Spinal cord (tissue), 10 donors: ENCODE measurements around the gene BTBD16. TPM values are rescaled to one million over a fixed set of nuclear protein-coding genes. Genes with fewer than 3 reads are reported as not detected.

Experiments used
- DNase-seq, 6 donors: peaks; one replicate each; pipeline versions ENCODE4 v3.0.0 to v3.0.0-alpha.2; 2013 to 2015; ENCODE audit warnings: low spot score in 6 of 6, low read depth in 4 of 6
- H3K27ac ChIP-seq: one replicate; pipeline ENCODE4 v1.5.1; 2013; ENCODE audit warnings: low read depth, low read length, control low read depth
- H3K27me3 ChIP-seq: one replicate; pipeline ENCODE4 v1.6.1; 2013; ENCODE audit warnings: low read length; ENCODE audit not compliant: control insufficient read depth, insufficient read depth
- H3K36me3 ChIP-seq: one replicate; pipeline ENCODE4 v1.6.1; 2013; ENCODE audit warnings: low read length; ENCODE audit not compliant: control insufficient read depth, insufficient read depth
- H3K4me1 ChIP-seq: one replicate; pipeline ENCODE4 v1.6.1; 2013; ENCODE audit warnings: low read length; ENCODE audit not compliant: control insufficient read depth, insufficient read depth
- H3K4me3 ChIP-seq: one replicate; pipeline ENCODE4 v1.5.1; 2013; ENCODE audit warnings: low read depth, low read length, control low read depth
- H3K9me3 ChIP-seq: one replicate; pipeline ENCODE4 v1.6.1; 2013; ENCODE audit warnings: low read length; ENCODE audit not compliant: control insufficient read depth, insufficient read depth
- whole genome bisulfite sequencing: methylation state at CpG from one replicate; pipeline ENCODE4 v1.1.5; 2013; ENCODE audit warnings: missing lambda C conversion rate; ENCODE audit not compliant: insufficient coverage; 5-methylcytosine and 5-hydroxymethylcytosine counted together
- long read RNA-seq, 4 donors: transcript quantifications; one replicate each; lab custom pipeline, GENCODE V29; 2026
- polyA plus RNA-seq, 2 donors: library from polyadenylated mRNA; unstranded; fragments of 120-200 nt; gene quantifications; one replicate each; pipeline ENCODE4 v1.2.1, GENCODE V29; 2013; ENCODE audit not compliant: insufficient read length in 2 of 2
- total RNA-seq, 2 donors: library from RNA; depleted of rRNA in 1 of 2; stranded (reverse); fragments of 120-200 nt in 1 of 2; fragments of >200 nt in 1 of 2; gene quantifications; one replicate each; pipeline versions ENCODE4 v1.2.3 to v1.2.4, GENCODE V29; 2013 to 2014
- donor health status: healthy.

Gene BTBD16
- total RNA-seq (under 1 TPM; 0.59 to 0.99 TPM), polyA plus RNA-seq (1 to 10 TPM; 1.8 to 2.5 TPM)
- long read RNA-seq, donor 1, result 0 reads
- long read RNA-seq, donor 2, result 0 reads
- long read RNA-seq, donor 3, result 0 reads
- long read RNA-seq, donor 4, result 0 reads

DNA sequence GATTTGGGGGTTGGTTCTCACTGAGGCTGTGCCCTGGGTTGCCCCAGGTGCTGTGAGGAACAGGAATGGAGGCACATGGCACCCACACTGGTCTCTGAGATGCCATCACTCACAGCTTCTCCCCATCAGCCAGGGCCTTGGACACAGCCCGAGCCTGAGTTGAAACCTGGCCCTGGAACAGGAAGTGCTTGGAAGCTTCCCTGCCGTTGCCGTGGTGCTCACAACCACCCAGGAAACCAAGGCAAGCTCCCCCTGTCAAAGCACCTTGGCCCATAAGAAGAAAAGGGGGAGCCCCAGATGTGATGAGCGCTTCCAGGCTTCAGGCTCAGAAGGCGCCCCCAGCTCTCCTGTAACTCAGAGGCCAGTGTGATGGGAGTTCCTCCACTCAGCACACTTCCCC lies at the start of gene BTBD16:
Gene BTBD16 (plus strand): TSS at position 221 of the 400 bp plus-strand sequence. CDS start 3,786 bp downstream, outside the sequence.
- WGBS, result 75% methylated on average over 2 of the region's 5 CpGs
- Histone ChIP-seq H3K27ac (no peak within 1 kb of the TSS), H3K4me3 (no peak within 1 kb of the TSS), H3K9me3 (no peaks in the 10 kb centered on the region), H3K27me3 (no peaks in the 10 kb centered on the region), H3K36me3 (peaks cover 33% of the 10 kb centered on the region), H3K4me1 (no peaks in the 10 kb centered on the region)
- peak in 1 of 6 donors; percentile 33 for DNase-seq

DNA sequence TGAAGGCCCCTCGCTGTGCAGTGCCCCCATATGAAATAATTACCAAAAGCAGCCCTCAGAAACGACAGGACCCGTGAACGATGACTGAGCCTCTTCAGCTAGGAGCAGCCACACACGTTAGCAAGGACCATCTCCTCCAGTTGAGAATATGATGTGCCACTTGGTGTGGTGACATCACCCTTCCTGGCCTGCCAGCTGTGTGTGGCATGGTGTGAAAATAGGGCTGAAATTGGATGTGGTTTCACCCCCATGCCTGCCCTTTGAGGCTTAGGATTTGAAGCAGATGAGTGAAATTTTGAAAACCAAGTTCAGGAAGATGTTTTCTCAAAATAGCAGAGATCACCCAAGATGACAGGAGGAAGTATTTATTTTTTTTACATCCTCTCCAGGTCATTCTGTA lies 49.1 kb upstream of the BTBD16 start:
- no peak overlapping the region for H3K27ac ChIP-seq

DNA sequence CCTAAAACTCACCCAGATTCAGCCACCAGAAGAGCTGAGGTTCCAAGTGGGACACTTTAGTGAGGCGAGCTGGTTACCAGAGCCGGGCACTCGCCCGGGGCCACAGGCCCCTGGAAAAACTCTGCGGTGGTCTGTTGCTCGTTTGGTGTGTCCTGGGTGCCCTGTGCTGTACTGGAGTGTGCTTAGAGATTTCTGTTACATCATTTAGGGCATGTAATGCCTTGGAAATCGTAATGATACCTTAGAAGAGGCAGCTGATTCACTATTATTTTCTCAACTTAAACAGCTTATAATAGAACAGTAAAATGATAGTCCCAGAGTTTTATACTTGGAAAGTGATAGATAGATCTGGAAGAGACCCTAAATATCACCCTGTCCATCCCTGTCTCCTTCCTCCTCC lies 48.5 kb upstream of the BTBD16 start:
- 93% methylated on average over 5 of the region's 7 CpGs for WGBS
- H3K27me3 ChIP-seq, result no peaks in the 10 kb centered on the region
- no peak overlapping the region for H3K27ac ChIP-seq
- no peaks in the 10 kb centered on the region for H3K9me3 ChIP-seq
- peaks cover 73% of the 10 kb centered on the region for H3K36me3 ChIP-seq
- no peaks in the 10 kb centered on the region for H3K4me1 ChIP-seq
- no peak for DNase-seq
- H3K4me3 ChIP-seq, result no peak overlapping the region

More for the DNA sequence above, 49.1 kb upstream of the BTBD16 start:
- H3K4me3 ChIP-seq, result no peak overlapping the region
- WGBS, result 52% methylated on average over 5 of the region's 5 CpGs
- no peaks in the 10 kb centered on the region for H3K27me3 ChIP-seq
- no peak for DNase-seq
- no peaks in the 10 kb centered on the region for H3K9me3 ChIP-seq
- no peaks in the 10 kb centered on the region for H3K4me1 ChIP-seq
- H3K36me3 ChIP-seq, result peaks cover 73% of the 10 kb centered on the region

DNA sequence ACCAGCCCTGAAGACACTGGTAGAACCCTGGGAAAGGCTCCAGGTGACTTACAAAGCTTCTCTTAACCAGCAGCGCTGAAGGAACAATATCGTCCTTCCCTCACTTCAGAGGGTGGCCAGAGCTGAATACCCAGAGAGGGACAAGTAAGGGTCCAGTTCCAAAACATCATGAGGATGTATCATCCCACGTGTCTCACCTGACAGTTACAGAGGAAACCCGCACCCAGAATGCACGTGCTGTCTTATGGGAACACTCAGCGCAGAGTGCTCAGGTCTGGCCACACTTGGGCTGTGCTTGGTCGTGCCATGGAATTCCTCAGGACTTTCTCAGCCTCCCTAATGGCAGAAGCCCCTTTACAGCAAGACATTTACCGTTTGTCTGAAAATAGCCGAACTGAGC lies 46.9 kb upstream of the BTBD16 start:
- Histone ChIP-seq H3K9me3 (no peaks in the 10 kb centered on the region), H3K27ac (no peak overlapping the region), H3K4me1 (no peaks in the 10 kb centered on the region), H3K4me3 (no peak overlapping the region), H3K27me3 (no peaks in the 10 kb centered on the region), H3K36me3 (peaks cover 71% of the 10 kb centered on the region)
- 92% methylated on average over 9 of the region's 9 CpGs for WGBS
- no peak for DNase-seq

DNA sequence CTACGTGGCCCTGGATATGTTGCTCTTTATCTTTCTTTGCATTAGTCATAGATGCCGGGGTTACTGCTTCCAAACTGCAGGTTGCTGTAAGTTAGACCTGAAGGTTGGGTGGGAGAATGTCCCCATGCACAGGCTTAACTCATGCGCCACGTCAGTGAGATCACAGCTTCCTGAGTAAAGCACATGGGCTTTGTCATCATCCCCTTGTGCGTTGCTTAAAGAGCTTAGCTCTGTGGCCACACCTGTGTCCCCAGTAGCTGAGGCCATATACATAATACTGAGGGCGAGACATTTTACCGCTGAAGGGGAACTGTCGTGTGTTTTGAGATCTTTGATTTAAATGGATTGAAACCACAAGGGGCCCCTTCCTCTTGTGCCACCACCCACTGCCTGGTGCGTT lies 45.8 kb upstream of the BTBD16 start:
- peaks cover 73% of the 10 kb centered on the region for H3K36me3 ChIP-seq
- WGBS, result 88% methylated on average over 9 of the region's 9 CpGs

DNA sequence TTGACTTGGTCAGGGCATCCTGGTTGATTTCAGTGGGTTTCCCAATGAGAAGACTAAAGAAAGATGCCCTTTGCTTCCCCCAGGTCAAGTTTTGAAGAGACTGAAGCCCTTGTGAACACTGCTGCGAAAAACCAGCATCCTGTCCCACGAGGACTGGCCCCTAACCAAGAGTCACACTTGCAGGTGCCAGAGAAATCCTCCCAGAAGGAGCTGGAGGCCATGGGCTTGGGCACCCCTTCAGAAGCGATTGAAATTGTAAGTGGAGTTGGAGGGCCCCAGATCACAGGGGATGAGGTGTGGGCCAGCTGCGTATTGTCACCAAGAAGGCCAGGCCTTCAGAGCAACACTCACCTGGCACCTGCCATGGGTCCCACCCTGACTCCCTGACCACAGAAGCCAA lies 43.3 kb upstream of the BTBD16 start:
- Histone ChIP-seq H3K4me3 (no peak overlapping the region), H3K9me3 (no peaks in the 10 kb centered on the region), H3K27me3 (no peaks in the 10 kb centered on the region), H3K36me3 (peaks cover 70% of the 10 kb centered on the region), H3K27ac (no peak overlapping the region), H3K4me1 (peaks cover 3% of the 10 kb centered on the region)
- DNase-seq, result no peak
- WGBS, result 87% methylated on average over 3 of the region's 4 CpGs

More for the DNA sequence above, 45.8 kb upstream of the BTBD16 start:
- Histone ChIP-seq H3K27ac (no peak overlapping the region), H3K27me3 (no peaks in the 10 kb centered on the region), H3K9me3 (no peaks in the 10 kb centered on the region), H3K4me3 (no peak overlapping the region), H3K4me1 (no peaks in the 10 kb centered on the region)
- no peak for DNase-seq

DNA sequence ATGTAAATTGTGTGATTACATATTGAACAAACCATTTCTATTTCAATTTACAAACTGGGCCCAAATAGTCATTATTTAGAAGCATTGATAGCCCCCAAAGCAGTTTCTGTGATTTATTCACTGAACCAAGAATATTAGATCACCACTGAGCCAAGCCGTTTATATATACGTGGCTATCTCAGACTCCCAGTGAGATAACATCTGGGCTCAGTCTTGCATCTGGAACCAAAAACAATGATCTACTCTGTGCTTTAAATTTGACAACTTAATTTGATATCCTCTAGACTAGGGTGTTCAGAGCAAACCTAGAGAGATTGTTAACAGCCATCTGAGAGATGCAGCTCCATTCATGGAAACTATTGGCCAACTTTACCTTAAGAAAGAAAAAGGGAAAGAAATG lies 41.4 kb upstream of the BTBD16 start:
- Histone ChIP-seq H3K4me1 (peaks cover 13% of the 10 kb centered on the region), H3K27ac (no peak overlapping the region), H3K4me3 (no peak overlapping the region), H3K36me3 (peaks cover 70% of the 10 kb centered on the region), H3K9me3 (no peaks in the 10 kb centered on the region), H3K27me3 (no peaks in the 10 kb centered on the region)
- DNase-seq, result peak in 1 of 6 donors; percentile 44
- 33% methylated on average over 2 of the region's 2 CpGs for WGBS

DNA sequence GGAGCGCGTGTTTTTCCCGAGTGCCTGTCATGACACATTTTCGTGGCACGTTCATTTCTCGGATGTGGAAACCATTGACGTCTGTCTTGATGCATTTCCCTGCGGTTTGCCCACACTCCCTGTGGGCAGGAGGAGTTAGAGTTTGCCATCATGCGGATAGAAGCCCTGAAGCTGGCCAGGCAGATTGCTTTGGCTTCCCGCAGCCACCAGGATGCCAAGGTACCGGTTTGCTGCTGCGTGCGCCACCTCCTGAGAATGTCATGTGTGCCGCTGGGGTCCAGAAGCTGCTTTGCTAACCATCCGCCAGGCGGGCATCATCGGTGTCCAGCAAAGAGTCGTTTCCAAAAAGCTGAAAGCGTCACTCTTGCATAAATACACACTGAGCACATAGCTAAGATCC lies 40.9 kb upstream of the BTBD16 start:
- H3K36me3 ChIP-seq, result peaks cover 66% of the 10 kb centered on the region
- H3K4me1 ChIP-seq, result peaks cover 13% of the 10 kb centered on the region
- no peak for DNase-seq
- no peaks in the 10 kb centered on the region for H3K27me3 ChIP-seq
- H3K4me3 ChIP-seq, result no peak overlapping the region
- no peak overlapping the region for H3K27ac ChIP-seq
- 89% methylated on average over 18 of the region's 19 CpGs for WGBS
- no peaks in the 10 kb centered on the region for H3K9me3 ChIP-seq

DNA sequence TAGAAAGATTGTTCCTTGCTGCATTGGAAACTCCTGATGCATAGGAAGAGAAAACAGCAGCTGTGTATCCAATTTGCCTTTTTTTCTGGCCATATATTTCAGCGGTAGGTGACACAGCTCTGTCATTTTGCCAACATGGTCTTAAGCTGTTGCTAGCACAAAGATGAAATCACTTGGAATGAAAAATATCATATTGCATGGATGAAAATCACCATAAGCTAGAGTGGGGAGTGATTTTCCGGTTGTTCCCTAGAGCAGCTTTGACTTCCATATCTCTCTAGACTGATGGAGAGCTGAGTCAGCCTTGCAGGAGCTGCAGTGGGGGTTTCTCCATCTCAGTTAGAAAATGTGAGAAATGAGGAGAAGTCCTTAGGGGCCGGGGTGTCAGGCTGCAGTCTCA lies 38.3 kb upstream of the BTBD16 start:
- no peak overlapping the region for H3K27ac ChIP-seq
- no peak overlapping the region for H3K4me3 ChIP-seq
- peaks cover 54% of the 10 kb centered on the region for H3K36me3 ChIP-seq
- peaks cover 13% of the 10 kb centered on the region for H3K4me1 ChIP-seq
- no peaks in the 10 kb centered on the region for H3K27me3 ChIP-seq
- peak in 2 of 6 donors; percentile 55 to 68 for DNase-seq
- WGBS, result 80% methylated on average over 1 of the region's 3 CpGs
- H3K9me3 ChIP-seq, result no peaks in the 10 kb centered on the region

DNA sequence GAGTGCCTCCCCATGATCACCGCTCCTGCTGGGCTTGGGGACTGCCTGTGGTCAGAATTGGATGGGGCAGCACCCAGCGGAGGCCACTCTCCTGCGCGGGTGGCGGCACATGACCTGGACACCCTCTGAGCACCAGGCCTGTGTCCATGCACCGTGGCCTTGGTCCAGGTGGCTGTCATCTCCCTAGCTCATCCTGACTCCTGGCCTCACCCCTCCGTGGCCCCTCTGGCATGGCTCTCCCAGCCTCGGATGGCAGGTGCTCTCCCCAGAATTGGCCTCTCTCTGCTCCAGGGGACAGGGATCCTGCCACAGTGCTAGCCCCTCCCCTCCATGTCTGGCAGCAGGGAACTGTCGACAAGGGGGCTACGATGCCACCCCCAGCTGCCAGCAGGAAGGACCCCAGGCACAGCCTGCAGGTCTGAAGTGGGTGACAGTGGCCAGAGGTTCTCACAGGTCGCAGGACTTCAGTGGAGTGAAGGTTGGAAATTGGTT lies 37.2 kb upstream of the BTBD16 start:
- 50% methylated on average over 8 of the region's 11 CpGs for WGBS
- Histone ChIP-seq H3K36me3 (peaks cover 47% of the 10 kb centered on the region), H3K27me3 (no peaks in the 10 kb centered on the region), H3K4me1 (peaks cover 13% of the 10 kb centered on the region), H3K9me3 (no peaks in the 10 kb centered on the region), H3K27ac (no peak overlapping the region), H3K4me3 (no peak overlapping the region)
- no peak for DNase-seq
